ENCODE results near the gene NHERF2. TPM values are rescaled to one million over a fixed set of nuclear protein-coding genes. Genes with fewer than 3 reads are reported as not detected.

NHERF2 gene
- 10 to 100 TPM; 64.0 to 77.9 TPM for total RNA-seq

DNA sequence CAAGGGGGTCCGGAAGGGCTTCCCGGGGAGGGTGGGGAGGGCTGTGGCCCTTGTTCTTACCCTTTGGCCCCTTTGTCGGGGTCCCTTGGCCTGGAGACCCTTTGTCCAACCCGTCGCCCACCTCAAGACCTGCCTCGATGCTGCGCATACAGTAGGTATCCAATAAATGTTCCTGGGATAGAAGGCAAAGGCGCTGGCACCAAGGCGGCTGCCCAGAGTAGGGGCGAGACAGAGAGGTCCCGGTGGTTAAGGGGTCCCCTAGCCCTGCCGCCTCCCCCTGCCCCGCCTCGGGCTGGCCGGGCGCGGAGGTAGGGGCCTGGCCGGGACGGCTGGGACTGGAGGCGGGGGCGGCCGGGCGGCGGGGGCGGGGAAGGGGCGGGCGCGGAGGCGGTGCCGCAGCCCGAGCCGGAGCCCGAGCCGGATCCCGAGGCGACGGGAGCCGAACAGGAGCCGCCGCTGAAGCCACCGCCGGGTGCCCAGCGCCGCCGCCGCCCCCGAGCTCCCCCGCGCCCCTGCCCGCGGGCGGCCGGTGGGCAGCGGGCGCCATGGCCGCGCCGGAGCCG lies at the start of gene NHERF2:
NHERF2 (plus strand) TSS at position 442 of the 563 bp plus-strand sequence; CDS start at position 546, 104 bp downstream.
- H3K27me3 ChIP-seq = no peaks in the 10 kb centered on the region
- peak within 1 kb of the TSS; percentile 66 for H3K4me3 ChIP-seq
- H3K27ac ChIP-seq = peak within 1 kb of the TSS; percentile 53
- no peaks in the 10 kb centered on the region for H3K36me3 ChIP-seq
- intact Hi-C loops (cut with DNase I) = loop anchor here (10.0 kb wide), 1 partner anchor 58 kb away; no protein-coding TSS in a partner anchor
- peaks cover 3% of the 10 kb centered on the region for H3K4me1 ChIP-seq
- DNase-seq = no peak
- H3K9me3 ChIP-seq = no peaks in the 10 kb centered on the region
- TF ChIP-seq, protein P1, sequence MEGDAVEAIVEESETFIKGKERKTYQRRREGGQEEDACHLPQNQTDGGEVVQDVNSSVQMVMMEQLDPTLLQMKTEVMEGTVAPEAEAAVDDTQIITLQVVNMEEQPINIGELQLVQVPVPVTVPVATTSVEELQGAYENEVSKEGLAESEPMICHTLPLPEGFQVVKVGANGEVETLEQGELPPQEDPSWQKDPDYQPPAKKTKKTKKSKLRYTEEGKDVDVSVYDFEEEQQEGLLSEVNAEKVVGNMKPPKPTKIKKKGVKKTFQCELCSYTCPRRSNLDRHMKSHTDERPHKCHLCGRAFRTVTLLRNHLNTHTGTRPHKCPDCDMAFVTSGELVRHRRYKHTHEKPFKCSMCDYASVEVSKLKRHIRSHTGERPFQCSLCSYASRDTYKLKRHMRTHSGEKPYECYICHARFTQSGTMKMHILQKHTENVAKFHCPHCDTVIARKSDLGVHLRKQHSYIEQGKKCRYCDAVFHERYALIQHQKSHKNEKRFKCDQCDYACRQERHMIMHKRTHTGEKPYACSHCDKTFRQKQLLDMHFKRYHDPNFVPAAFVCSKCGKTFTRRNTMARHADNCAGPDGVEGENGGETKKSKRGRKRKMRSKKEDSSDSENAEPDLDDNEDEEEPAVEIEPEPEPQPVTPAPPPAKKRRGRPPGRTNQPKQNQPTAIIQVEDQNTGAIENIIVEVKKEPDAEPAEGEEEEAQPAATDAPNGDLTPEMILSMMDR (IDR thresholded peaks at IDR 0.05) = no peak
- peak within 1 kb of the TSS; percentile 66 to 76 for H3K9ac ChIP-seq (ENCODE audit: low read depth in 2 of 2, low read length in 2 of 2)

DNA sequence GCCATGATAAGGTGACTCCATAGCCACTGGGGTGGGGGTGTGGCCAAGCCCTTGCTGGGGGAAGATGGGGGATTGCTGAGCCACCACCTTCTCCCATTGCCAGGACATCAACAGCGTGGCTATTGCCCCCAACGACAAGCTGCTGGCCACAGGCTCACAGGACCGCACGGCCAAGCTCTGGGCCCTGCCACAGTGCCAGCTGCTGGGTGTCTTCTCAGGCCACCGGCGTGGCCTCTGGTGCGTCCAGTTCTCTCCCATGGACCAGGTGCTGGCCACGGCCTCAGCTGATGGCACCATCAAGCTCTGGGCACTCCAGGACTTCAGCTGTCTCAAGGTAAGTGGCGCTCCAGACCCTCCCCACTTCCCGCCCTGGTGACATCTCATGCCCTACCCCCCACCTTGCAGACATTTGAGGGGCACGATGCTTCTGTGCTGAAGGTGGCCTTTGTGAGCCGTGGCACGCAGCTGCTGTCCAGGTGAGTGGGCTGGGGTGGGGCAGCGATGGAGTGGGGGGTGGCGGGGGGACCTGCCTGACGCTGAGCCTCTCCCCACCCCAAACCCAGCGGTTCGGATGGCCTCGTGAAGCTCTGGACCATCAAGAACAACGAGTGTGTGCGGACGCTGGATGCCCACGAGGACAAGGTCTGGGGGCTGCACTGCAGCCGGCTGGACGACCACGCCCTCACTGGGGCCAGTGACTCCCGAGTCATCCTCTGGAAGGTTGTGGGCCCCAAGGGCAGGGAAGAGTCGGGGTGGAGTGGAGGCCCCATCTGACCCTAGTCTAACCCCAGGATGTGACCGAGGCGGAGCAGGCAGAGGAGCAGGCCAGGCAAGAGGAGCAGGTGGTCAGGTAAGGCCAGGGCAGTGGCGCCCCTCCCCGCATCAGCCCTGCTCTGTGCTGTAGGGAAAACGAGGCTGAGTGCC lies 49.5 kb upstream of the NHERF2 start:
- Histone ChIP-seq H3K4me3 (no peak overlapping the region), H3K36me3 (peaks cover 14% of the 10 kb centered on the region), H3K9ac (ENCODE audit: low read depth in 2 of 2, low read length in 2 of 2) (no peak overlapping the region), H3K9me3 (no peaks in the 10 kb centered on the region), H3K27ac (no peak overlapping the region), H3K4me1 (peaks cover 7% of the 10 kb centered on the region), H3K27me3 (peaks cover 8% of the 10 kb centered on the region)
- intact Hi-C loops (cut with DNase I) = no loop called here
- no peak for DNase-seq
- TF ChIP-seq, protein P1 (IDR thresholded peaks at IDR 0.05) = no peak

DNA sequence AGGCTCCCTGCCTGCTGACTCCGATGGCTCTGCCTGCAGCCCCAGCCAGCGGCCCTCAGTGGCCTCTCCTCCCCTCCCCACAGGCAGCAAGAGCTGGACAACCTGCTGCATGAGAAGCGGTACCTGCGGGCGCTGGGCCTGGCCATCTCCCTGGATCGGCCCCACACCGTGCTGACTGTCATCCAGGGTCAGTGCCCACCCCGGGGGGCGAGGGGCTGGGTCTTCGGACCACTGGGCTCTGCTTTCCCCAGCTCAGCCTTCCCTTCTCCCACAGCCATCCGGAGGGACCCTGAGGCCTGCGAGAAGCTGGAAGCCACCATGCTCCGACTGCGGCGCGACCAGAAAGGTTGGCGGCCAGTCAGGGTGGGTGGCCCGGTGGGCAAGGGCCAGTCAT lies 48.8 kb upstream of the NHERF2 start:
- Histone ChIP-seq H3K36me3 (peaks cover 14% of the 10 kb centered on the region), H3K27me3 (peaks cover 8% of the 10 kb centered on the region), H3K27ac (no peak overlapping the region), H3K4me3 (no peak overlapping the region), H3K9me3 (no peaks in the 10 kb centered on the region), H3K4me1 (peaks cover 6% of the 10 kb centered on the region), H3K9ac (ENCODE audit: low read depth in 2 of 2, low read length in 2 of 2) (no peak overlapping the region)
- intact Hi-C loops (cut with DNase I) = no loop called here
- DNase-seq = no peak
- TF ChIP-seq, protein P1 (IDR thresholded peaks at IDR 0.05) = no peak

DNA sequence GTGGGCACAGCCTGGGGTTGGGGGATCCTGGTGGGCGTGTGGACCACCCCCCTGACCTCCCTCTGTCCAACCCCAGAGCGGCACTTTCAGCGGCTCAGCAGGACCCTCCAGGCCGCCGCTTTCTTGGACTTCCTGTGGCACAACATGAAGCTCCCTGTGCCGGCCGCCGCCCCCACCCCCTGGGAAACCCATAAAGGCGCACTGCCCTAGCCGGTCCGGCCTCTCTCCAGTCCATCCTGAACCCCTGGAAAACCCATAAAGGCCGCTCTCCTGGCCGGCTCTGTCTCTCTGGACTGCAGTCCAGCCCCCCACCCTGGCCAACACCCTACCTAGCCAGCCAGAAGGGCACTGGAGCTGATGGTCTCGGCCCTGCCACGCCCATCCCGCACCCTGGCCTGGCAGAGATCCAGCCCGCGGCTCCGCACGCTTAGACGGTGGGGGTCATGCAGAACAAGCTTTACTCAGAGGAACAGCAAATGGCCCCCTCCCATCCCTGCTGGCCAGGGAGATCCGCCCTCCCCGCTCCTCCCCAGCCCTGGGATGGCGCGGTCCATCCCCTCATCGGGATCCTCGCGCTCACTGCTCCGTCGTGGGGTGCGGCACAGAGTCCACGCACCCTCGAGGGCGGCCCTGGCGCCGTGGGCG lies 48.1 kb upstream of the NHERF2 start:
- Histone ChIP-seq H3K27ac (peak overlapping the region; percentile 93), H3K36me3 (peaks cover 14% of the 10 kb centered on the region), H3K9ac (ENCODE audit: low read depth in 2 of 2, low read length in 2 of 2) (peak overlapping the region; percentile 31 to 72), H3K27me3 (peaks cover 8% of the 10 kb centered on the region), H3K4me3 (peak overlapping the region; percentile 39), H3K9me3 (no peaks in the 10 kb centered on the region), H3K4me1 (peaks cover 10% of the 10 kb centered on the region)
- TF ChIP-seq, protein P1 (IDR thresholded peaks at IDR 0.05) = no peak
- no peak for DNase-seq
- intact Hi-C loops (cut with DNase I) = no loop called here

DNA sequence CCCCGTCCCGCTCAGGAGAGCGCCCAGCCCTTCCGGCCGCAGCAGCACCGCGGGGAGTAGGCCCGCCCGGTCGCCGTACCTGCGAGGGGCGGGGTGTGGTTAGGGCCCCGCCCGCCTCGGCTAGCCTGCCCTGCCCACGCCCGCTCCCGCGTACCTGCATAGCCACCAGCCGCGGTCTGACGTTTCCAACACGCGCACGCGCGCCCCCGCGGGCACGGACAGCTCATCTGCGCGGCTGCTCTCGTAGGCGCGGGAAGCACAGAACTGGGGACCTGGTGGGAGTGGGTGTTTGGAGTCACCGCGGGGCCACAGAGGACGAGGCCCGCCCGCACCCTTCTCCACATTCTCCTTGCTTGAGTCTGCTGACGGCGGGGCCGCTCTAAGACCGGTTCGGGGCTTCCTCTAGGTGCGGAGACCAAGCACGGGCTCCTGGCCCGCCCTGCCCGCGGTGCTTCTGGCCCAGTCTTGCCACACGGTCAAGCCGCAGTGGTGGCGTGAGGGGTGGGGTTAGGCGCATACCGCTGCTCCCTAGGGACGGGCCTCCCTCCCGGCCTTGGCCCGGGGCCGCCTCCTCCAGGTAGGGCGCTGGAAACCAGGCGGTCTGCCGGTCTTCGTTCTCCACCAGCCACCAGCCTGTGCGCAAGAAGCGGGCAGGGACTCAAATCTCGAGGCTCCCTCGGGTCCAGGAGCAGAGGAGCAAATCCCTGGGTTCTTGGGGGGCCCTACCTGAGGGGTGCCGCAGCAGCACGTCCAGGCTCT lies 47.3 kb upstream of the NHERF2 start:
- H3K27me3 ChIP-seq = peaks cover 8% of the 10 kb centered on the region
- intact Hi-C loops (cut with DNase I) = no loop called here
- peak overlapping the region; percentile 93 for H3K27ac ChIP-seq
- peak overlapping the region; percentile 72 to 81 for H3K9ac ChIP-seq (ENCODE audit: low read depth in 2 of 2, low read length in 2 of 2)
- peak; percentile 92 for DNase-seq
- TF ChIP-seq, protein P1 (IDR thresholded peaks at IDR 0.05) = no peak
- H3K9me3 ChIP-seq = no peaks in the 10 kb centered on the region
- peaks cover 11% of the 10 kb centered on the region for H3K4me1 ChIP-seq
- H3K36me3 ChIP-seq = peaks cover 14% of the 10 kb centered on the region
- H3K4me3 ChIP-seq = peak overlapping the region; percentile 39

Measured in colonic mucosa (tissue), 4 donors.